GM10847 (cell line): ENCODE data around the gene CIAO2A.

Experiments used
- POLR2A ChIP-seq: IDR thresholded peaks from 2 replicates; pipeline ENCODE4 v1.6.1; 2011; ENCODE audit not compliant: insufficient read length; ENCODE audit errors: extremely low read depth

The CIAO2A gene

GRCh38 chr15:64095431-64095794 is 1.8 kb upstream of the CIAO2A start:
- TF ChIP-seq POLR2A: no peak

- TF ChIP-seq POLR2A: no peak
Observed at GRCh38 chr15:64092864-64093626, 593 bp downstream of the CIAO2A start.

GRCh38 chr15:64092075-64092820 is 1.4 kb downstream of the CIAO2A start:
- no peak for TF ChIP-seq POLR2A

GRCh38 chr15:64090527-64090926 is 3.1 kb downstream of the CIAO2A start:
- no peak for TF ChIP-seq POLR2A

GRCh38 chr15:64089543-64090280 is 3.9 kb downstream of the CIAO2A start:
- TF ChIP-seq POLR2A: no peak

GRCh38 chr15:64082757-64083156 is 10.9 kb downstream of the CIAO2A start:
- TF ChIP-seq POLR2A: no peak

GRCh38 chr15:64072812-64073211 is 20.8 kb downstream of the CIAO2A start:
- no peak for TF ChIP-seq POLR2A

- no peak for TF ChIP-seq POLR2A
Observed at GRCh38 chr15:64071931-64072765, 21.5 kb downstream of the CIAO2A start.

GRCh38 chr15:64070965-64071851 is 22.4 kb downstream of the CIAO2A start:
- TF ChIP-seq POLR2A: no peak

- no peak for TF ChIP-seq POLR2A
Observed at GRCh38 chr15:64070106-64070505, 23.5 kb downstream of the CIAO2A start.

GRCh38 chr15:64068133-64068532 is 25.5 kb downstream of the CIAO2A start:
- no peak for TF ChIP-seq POLR2A

GRCh38 chr15:64067564-64068030 is 26.0 kb downstream of the CIAO2A start:
- no peak for TF ChIP-seq POLR2A

GRCh38 chr15:64066451-64066850 is 27.2 kb downstream of the CIAO2A start:
- TF ChIP-seq POLR2A: no peak

- no peak for TF ChIP-seq POLR2A
Observed at GRCh38 chr15:64060716-64061115, 32.9 kb downstream of the CIAO2A start.
